Measurements from ENCODE around the gene TKTL1.

GRCh38 chrX:154359362-154360154, 64.0 kb downstream of the TKTL1 start:
- TF ChIP-seq EP300 (IDR thresholded peaks at IDR 0.05) (no peak), CTCF (IDR thresholded peaks at IDR 0.05) (no peak), POLR2AphosphoS5 (IDR thresholded peaks at IDR 0.05) (no peak)
